Stimulated activated CD8-positive, alpha-beta memory T cell treated with anti-CD3 and anti-CD28 coated beads, Interleukin-4, amount 100 ng/mL, for 48 hours (primary cell): Measurements from ENCODE around the gene TNKS2.
"Not testable (repeated sequence)": the region's sequence is repeated elsewhere in the genome, so short reads cannot be mapped to it uniquely, and the experiment has no call there.

ENCODE experiments used
- DNase-seq: peaks from one replicate; pipeline ENCODE4 v3.0.0-alpha.2; 2020

Gene TNKS2

GRCh38 chr10:91797048-91797690 lies 1.1 kb upstream of the TNKS2 start:
- no peak for DNase-seq

GRCh38 chr10:91798649-91799611 lies 704 bp downstream of the TNKS2 start:
- DNase-seq = peak; percentile 58

- no peak for DNase-seq
Observed at GRCh38 chr10:91799612-91799975, 1.4 kb downstream of the TNKS2 start.

- DNase-seq = no peak
Observed at GRCh38 chr10:91800182-91800581, 2.0 kb downstream of the TNKS2 start.

- DNase-seq = no peak
Observed at GRCh38 chr10:91800756-91801155, 2.5 kb downstream of the TNKS2 start.

GRCh38 chr10:91803386-91804125 lies 5.3 kb downstream of the TNKS2 start:
- no peak for DNase-seq

- no peak for DNase-seq
Observed at GRCh38 chr10:91804126-91804510, 5.9 kb downstream of the TNKS2 start.

- no peak for DNase-seq
Observed at GRCh38 chr10:91805110-91805838, 7.0 kb downstream of the TNKS2 start.

GRCh38 chr10:91807264-91807663 lies 9.0 kb downstream of the TNKS2 start:
- DNase-seq = not testable (repeated sequence)

GRCh38 chr10:91813251-91813650 lies 15.0 kb downstream of the TNKS2 start:
- no peak for DNase-seq

GRCh38 chr10:91816981-91817380 lies 18.8 kb downstream of the TNKS2 start:
- no peak for DNase-seq

- DNase-seq = no peak
Observed at GRCh38 chr10:91820144-91820543, 21.9 kb downstream of the TNKS2 start.

GRCh38 chr10:91824076-91824475 lies 25.9 kb downstream of the TNKS2 start:
- DNase-seq = no peak

GRCh38 chr10:91829268-91829667 lies 31.0 kb downstream of the TNKS2 start:
- no peak for DNase-seq

- DNase-seq = no peak
Observed at GRCh38 chr10:91838199-91838598, 40.0 kb downstream of the TNKS2 start.

GRCh38 chr10:91843083-91843482 lies 44.9 kb downstream of the TNKS2 start:
- DNase-seq = no peak

- DNase-seq = no peak
Observed at GRCh38 chr10:91856637-91857036, 58.4 kb downstream of the TNKS2 start.

GRCh38 chr10:91860885-91861284 lies 62.7 kb downstream of the TNKS2 start:
- DNase-seq = no peak

GRCh38 chr10:91864099-91864498 lies 65.9 kb downstream of the TNKS2 start:
- no peak for DNase-seq

GRCh38 chr10:91864744-91865143 lies 66.5 kb downstream of the TNKS2 start:
- no peak for DNase-seq

- no peak for DNase-seq
Observed at GRCh38 chr10:91865562-91866081, 67.4 kb downstream of the TNKS2 start.

- no peak for DNase-seq
Observed at GRCh38 chr10:91875156-91875555, 76.9 kb downstream of the TNKS2 start.

- DNase-seq = no peak
Observed at GRCh38 chr10:91875779-91876178, 77.6 kb downstream of the TNKS2 start.
